Activated gamma-delta T cell treated with anti-CD3 and anti-CD28 coated beads, Interleukin-2, amount 50 U/mL, for 16 hours (primary cell): Measurements from ENCODE around the gene CACNB3.
"Not testable (repeated sequence)": the region's sequence is repeated elsewhere in the genome, so short reads cannot be mapped to it uniquely, and the experiment has no call there.

Source experiments
- DNase-seq: peaks from one replicate; pipeline ENCODE4 v3.0.0-alpha.2; 2020; ENCODE audit warnings: low read depth

Gene CACNB3

GRCh38 chr12:48818831-48819590 lies 715 bp downstream of the CACNB3 start:
- no peak for DNase-seq

- no peak for DNase-seq
Measured at GRCh38 chr12:48819986-48820725, 1.9 kb downstream of the CACNB3 start.

GRCh38 chr12:48822139-48822538 lies 3.8 kb downstream of the CACNB3 start:
- DNase-seq = no peak

DNA sequence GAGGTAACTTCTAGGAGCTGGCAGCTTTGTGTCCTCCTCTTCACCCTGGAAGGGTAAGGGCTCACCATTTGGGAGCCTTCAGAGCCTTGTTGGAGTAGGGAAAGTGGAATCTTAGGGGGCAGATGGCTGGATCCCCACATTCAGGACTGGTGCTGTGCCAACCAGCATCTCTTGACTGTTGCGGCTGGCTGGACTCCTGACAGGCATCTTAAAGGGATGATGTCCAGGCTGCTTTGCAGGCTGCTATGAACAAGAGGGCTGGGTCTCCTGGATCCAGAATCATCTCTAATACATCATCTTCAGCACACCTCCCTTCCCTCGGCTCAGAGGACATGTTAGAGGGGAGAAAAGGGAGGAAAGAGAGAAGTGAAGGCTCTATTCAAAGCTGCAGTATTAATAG lies 4.4 kb downstream of the CACNB3 start:
- no peak for DNase-seq

- no peak for DNase-seq
Measured at GRCh38 chr12:48823281-48823680, 5.0 kb downstream of the CACNB3 start.

DNA sequence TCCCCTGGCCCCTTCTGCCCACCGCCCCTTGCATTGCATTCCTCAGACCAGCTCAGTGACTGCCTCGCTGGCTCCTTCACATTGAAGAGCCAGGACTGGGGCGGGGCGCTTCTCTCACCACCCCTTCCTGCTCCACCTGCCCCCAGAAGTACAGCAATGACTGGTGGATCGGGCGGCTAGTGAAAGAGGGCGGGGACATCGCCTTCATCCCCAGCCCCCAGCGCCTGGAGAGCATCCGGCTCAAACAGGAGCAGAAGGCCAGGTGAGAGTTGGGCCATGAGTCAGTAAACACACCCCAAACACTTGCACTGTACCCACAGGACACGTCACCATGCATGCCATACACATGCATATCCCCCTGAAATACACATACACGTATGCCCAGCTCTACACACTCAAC lies 5.8 kb downstream of the CACNB3 start:
- DNase-seq = no peak

GRCh38 chr12:48824905-48825304 lies 6.6 kb downstream of the CACNB3 start:
- no peak for DNase-seq

GRCh38 chr12:48826209-48826855 lies 8.0 kb downstream of the CACNB3 start:
- no peak for DNase-seq

- no peak for DNase-seq
Measured at GRCh38 chr12:48827026-48827425, 8.7 kb downstream of the CACNB3 start.

DNA sequence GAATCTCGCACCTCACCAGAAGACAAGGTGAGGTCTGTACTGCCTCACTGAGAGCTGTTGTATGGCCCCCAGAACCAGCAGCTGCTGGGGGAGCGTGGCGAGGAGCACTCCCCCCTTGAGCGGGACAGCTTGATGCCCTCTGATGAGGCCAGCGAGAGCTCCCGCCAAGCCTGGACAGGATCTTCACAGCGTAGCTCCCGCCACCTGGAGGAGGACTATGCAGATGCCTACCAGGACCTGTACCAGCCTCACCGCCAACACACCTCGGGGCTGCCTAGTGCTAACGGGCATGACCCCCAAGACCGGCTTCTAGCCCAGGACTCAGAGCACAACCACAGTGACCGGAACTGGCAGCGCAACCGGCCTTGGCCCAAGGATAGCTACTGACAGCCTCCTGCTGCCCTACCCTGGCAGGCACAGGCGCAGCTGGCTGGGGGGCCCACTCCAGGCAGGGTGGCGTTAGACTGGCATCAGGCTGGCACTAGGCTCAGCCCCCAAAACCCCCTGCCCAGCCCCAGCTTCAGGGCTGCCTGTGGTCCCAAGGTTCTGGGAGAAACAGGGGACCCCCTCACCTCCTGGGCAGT lies 9.3 kb downstream of the CACNB3 start:
- no peak for DNase-seq

DNA sequence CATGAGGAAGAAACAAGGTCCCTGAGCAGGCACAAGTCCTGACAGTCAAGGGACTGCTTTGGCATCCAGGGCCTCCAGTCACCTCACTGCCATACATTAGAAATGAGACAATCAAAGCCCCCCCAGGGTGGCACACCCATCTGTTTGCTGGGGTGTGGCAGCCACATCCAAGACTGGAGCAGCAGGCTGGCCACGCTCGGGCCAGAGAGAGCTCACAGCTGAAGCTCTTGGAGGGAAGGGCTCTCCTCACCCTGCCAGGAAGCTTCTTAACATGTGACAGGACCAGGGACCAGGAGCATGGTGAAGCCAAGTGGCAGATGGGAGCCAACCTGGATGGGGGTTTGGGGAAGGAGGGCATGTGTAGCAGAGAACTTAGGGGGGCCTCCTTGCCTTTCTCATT lies 10.0 kb downstream of the CACNB3 start:
- no peak for DNase-seq

DNA sequence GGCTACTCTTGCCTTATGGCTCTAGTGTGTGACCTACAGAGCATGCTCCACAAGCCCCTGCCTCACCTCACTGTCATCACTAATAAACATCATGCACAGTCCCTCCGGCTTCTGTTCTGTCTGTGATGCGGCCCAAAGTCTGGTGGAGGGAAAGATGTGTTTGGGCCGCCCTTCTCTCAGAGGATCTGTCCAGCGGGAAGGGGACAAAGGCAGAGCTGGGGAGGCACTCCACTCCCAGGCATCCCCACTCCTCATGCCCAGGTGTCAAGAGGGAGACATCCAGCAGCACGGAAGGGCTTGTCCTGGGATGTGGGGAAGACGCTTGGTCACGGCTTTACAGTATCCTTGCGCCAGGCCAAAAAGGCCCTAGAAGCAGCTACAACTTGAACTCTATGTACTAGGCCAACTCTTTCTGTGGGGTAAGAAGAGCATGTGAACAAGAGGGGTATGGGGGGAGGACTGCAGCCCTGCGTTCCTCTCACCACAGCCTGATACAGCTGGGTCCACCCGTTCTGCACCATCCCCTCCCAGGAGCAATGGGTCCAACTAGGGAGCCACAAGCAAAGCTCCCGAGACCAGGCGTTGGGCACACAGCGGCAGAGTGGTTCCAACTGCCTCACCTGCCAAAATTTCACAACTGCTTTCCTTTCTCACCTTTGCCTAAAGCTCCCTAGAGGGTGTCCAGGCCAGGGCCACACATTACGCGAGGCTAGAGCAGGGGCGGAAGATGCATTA lies 10.7 kb downstream of the CACNB3 start:
- no peak for DNase-seq

DNA sequence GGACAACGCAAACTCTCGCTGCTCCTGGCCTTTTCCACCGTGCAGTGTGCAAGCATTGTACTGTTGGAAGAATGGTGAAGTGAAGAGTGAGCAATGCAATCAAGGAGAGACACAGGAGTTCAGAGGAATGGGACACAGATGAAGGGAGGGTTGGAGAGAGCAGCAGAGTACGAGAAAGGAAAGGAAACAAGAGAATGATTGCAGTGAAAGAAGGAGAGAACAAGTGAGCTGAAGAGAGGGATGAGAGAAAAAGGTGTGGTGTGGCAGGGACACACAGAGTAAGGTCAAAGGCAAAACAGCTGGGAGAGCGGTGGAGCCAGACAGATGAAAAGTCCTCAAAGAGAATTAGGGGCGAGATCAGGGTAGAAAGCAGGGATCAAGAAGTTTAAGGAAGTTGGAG lies 13.0 kb downstream of the CACNB3 start:
- DNase-seq = no peak

- DNase-seq = no peak
Measured at GRCh38 chr12:48832321-48833060, 14.2 kb downstream of the CACNB3 start.

- DNase-seq = no peak
Measured at GRCh38 chr12:48838048-48838447, 19.8 kb downstream of the CACNB3 start.

DNA sequence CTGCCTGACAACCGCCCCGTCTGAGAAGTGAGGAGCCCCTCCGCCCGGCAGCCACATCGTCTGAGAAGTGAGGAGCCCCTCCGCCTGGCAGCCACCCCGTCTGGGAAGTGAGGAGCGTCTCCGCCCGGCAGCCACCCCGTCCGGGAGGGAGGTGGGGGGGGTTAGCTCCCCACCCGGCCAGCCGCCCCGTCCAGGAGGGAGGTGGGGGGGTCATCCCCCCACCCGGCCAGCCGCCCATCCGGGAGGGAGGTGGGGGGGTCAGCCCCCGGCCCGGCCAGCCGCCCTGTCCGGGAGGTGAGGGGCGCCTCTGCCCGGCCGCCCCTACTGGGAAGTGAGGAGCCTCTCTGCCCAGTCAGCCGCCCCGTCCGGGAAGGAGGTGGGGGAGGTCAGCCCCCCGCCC lies 23.7 kb downstream of the CACNB3 start:
- DNase-seq = not testable (repeated sequence)

DNA sequence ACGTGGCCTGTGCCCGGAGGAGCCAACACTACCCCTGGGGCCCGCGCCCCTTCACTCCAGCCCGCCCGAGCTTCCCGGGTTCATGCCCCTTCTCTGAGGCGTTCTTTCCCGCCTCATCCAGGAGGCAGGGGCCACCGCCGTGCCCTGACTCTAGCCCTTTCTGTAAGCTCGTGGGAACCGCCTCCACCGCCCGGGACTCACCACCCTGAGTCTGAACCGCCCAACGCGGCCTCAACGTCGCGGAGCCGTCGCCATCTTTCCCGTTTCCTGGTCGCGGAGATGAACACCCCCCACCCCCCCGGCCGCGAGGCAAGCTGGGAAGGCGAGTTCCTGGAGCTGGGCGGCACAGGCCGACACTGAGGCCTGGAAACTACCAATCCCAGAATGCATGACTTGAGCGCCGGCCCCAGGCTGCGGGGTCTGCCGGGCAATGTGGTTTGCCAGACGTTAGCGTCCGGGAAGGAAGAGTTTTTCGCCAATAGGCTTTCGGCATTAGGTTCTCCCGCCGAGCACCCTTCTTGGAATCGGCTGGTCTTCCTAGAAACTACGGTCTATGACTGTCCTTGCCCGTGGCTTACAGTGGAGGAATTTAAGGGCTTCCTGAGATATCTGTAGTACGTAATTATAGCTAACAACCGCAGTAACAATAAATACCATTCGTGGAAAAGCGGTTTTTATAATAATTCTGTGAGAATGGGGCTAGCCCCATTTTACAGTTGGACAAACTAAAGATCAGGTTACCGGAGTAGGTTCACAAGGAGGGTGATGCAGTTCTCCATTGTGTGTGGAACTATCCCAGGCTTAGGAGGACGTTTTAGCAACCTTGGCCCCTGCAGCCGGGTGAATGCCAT lies 33.8 kb downstream of the CACNB3 start, which contains the start of gene DDX23:
TSS of gene DDX23 (minus strand) at position 281 of the 851 bp plus-strand sequence. CDS start 6,381 bp downstream, outside the sequence.
- DNase-seq = peak; percentile 87

DNA sequence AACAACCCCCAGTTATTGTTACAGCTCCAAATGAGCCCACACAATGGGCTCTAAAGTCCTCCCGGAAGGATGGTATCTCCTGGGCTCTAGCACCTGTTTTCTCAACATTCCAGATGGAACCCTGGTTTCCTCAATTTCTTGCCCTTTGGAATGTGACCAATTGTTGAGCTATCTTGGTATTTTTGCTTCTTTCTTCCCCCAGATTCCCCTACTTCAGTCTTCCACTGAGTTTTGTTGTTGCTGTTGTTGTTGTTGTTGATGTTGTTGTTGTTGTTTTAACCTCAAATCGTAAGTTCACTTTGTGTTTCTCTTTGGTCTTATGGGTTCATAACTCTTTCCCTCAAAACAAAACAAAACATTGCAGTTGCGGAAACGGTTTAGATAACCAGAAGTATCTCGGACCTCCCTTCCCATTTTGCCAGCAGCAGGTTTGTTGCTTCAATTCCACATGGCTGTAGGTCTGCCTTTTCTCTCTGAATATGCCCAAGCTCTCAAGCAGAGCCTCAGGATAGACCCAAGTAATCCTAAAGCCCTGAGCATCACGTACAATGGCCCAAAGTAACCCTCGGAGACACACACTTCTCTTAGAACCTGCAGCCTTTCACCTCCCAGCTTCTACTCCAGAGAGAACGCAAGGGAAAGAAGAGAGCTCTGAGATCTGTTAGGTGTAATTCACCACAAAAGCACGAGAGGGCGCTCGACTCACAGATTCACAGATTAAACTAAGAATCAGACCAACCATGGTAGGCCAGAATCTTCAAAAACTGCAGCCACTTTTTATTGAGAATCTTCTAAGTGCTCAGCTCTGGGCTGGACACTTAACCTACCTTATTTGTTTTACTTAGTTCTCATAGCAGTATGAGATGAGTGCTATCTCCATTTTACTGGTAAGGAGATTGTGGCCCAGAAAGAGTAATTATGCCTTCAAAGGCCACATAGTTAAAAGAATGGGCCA lies 34.7 kb downstream of the CACNB3 start:
- peak; percentile 87 for DNase-seq

- no peak for DNase-seq
Measured at GRCh38 chr12:48854488-48854887, 36.2 kb downstream of the CACNB3 start.
